Lung (tissue), 12 donors: ENCODE data around the gene HEG1. TPM values are rescaled to one million over a fixed set of nuclear protein-coding genes. Genes with fewer than 3 reads are reported as not detected.

Source experiments
- ATAC-seq: fragments of 200-7000 bp; cut with Tn5 transposase; one replicate; pipeline ENCODE4 v1.9.1; 2020; ENCODE audit warnings: moderate number of reproducible peaks; ENCODE audit not compliant: insufficient read depth, low FRiP score
- DNase-seq, 3 donors: peaks; one replicate each; pipeline ENCODE4 v3.0.0-alpha.2; 2013 to 2017
- H3K27ac ChIP-seq, 2 donors: one replicate each; pipeline ENCODE4 v1.5.1; 2013; ENCODE audit warnings: mild to moderate bottlenecking in 2 of 2, moderate library complexity in 2 of 2, control low read depth in 1 of 2, inconsistent platforms in 1 of 2, low read depth in 1 of 2, low read length in 1 of 2
- H3K27me3 ChIP-seq, 3 donors: one replicate each; pipeline ENCODE4 v1.5.1; 2013; ENCODE audit warnings: low read length in 2 of 3; ENCODE audit not compliant: control insufficient read depth in 3 of 3, insufficient read depth in 3 of 3
- H3K36me3 ChIP-seq, 4 donors: one replicate each; pipeline ENCODE4 v1.5.1; 2013; ENCODE audit warnings: low read length in 4 of 4, mild to moderate bottlenecking in 1 of 4, moderate library complexity in 1 of 4; ENCODE audit not compliant: control insufficient read depth in 4 of 4, insufficient read depth in 4 of 4
- H3K4me1 ChIP-seq, 5 donors: one replicate each; pipeline ENCODE4 v1.5.1; 2013; ENCODE audit warnings: low read length in 5 of 5, mild to moderate bottlenecking in 2 of 5, moderate library complexity in 1 of 5; ENCODE audit not compliant: control insufficient read depth in 5 of 5, insufficient read depth in 5 of 5
- H3K4me3 ChIP-seq: one replicate; pipeline ENCODE4 v1.5.1; 2013; ENCODE audit warnings: mild to moderate bottlenecking, control low read depth, moderate library complexity
- H3K9ac ChIP-seq, 2 donors: one replicate each; pipeline ENCODE4 v1.5.1; 2013; ENCODE audit warnings: low read length in 2 of 2, control low read depth in 1 of 2; ENCODE audit not compliant: insufficient read depth in 1 of 2
- H3K9me3 ChIP-seq, 4 donors: one replicate each; pipeline ENCODE4 v1.5.1; 2013; ENCODE audit warnings: low read length in 3 of 4, mild to moderate bottlenecking in 1 of 4, moderate library complexity in 1 of 4; ENCODE audit not compliant: control insufficient read depth in 4 of 4, insufficient read depth in 3 of 4
- WGBS, 2 donors: extraction: QIAGEN DNeasy Blood & Tissue Kit; methylation state at CpG; one replicate each; pipeline ENCODE4 v1.1.7; 2013; 5-methylcytosine and 5-hydroxymethylcytosine counted together
- polyA plus RNA-seq, 2 donors: library from polyadenylated mRNA; stranded (reverse); fragments of 200-250 nt; gene quantifications; one replicate each; pipeline ENCODE4 v1.2.1, GENCODE V29; 2013
- total RNA-seq, 2 donors: library from RNA; depleted of rRNA in 1 of 2; stranded (reverse); fragments of >200 nt in 1 of 2; gene quantifications; one replicate each; pipeline ENCODE4 v1.2.1, GENCODE V29; 2014 to 2021
- TF ChIP-seq, protein P1 (sequence below): IDR thresholded peaks from 2 replicates; pipeline ENCODE4 v1.5.1; 2012; ENCODE audit warnings: mild to moderate bottlenecking; ENCODE audit errors: control extremely low read depth, extremely low read depth
- donor health status: control.
- donor health status: control.
- donor health status: Bipolar disorder and iron deficiency.
- donor health status: healthy.
- donor health status: DM: yes; HTN: yes; CAD: no.

HEG1 gene
- total and polyA plus RNA-seq, 4 donors: 18.0 to 115 (median 65.7) TPM

DNA sequence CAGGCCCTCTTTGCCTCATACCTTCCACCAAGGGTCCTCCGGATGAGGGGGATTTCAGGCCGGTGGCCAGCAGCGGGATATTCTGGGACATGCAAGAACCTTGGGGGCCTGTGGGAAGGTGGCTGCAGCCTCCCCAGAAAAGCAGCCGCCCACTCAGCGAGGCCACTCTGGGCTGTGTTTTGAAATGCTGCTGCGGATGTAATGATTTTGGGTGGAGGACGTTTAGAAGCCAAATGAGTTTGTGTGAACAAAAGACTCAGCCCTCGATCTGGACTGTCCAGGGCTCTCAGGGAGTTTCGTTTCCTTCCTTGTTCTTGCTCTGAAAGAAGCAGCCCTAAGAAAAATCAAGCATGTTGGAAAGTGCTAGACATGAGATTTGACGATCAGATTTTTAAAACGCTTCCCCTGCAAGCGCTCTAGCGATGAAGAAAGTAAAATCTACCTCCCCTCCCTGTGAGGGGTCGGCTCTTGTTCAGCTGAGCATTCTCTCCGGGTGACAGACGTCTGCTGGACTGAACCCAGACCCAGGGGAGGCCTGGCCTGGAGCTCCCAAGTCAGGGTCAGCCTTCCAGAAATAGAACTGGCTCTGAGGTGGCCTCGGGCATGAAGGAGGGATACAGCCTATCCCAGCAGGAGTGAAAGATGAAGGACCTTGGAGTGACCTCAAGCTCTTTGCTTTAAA is 12.9 kb downstream of the HEG1 start:
- Histone ChIP-seq H3K9me3 (no peaks in the 10 kb centered on the region), H3K27ac (peak overlapping the region; percentile 86 to 99), H3K9ac (peak overlapping the region in 1 of 2 donors; percentile 57), H3K4me3 (no peak overlapping the region), H3K27me3 (no peaks in the 10 kb centered on the region), H3K4me1 (peaks cover 24 to 57% (median 46%) of the 10 kb centered on the region in 5 donors), H3K36me3 (peaks cover 0 to 2% (median 0%) of the 10 kb centered on the region in 4 donors)
- ATAC-seq (peak; percentile 24), DNase-seq (peak; percentile 46 to 82 (median 74))
- WGBS, 2 donors: 57 to 62% methylated on average over 17 of the region's 17 CpGs
- TF ChIP-seq, protein P1, sequence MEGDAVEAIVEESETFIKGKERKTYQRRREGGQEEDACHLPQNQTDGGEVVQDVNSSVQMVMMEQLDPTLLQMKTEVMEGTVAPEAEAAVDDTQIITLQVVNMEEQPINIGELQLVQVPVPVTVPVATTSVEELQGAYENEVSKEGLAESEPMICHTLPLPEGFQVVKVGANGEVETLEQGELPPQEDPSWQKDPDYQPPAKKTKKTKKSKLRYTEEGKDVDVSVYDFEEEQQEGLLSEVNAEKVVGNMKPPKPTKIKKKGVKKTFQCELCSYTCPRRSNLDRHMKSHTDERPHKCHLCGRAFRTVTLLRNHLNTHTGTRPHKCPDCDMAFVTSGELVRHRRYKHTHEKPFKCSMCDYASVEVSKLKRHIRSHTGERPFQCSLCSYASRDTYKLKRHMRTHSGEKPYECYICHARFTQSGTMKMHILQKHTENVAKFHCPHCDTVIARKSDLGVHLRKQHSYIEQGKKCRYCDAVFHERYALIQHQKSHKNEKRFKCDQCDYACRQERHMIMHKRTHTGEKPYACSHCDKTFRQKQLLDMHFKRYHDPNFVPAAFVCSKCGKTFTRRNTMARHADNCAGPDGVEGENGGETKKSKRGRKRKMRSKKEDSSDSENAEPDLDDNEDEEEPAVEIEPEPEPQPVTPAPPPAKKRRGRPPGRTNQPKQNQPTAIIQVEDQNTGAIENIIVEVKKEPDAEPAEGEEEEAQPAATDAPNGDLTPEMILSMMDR: no peak

DNA sequence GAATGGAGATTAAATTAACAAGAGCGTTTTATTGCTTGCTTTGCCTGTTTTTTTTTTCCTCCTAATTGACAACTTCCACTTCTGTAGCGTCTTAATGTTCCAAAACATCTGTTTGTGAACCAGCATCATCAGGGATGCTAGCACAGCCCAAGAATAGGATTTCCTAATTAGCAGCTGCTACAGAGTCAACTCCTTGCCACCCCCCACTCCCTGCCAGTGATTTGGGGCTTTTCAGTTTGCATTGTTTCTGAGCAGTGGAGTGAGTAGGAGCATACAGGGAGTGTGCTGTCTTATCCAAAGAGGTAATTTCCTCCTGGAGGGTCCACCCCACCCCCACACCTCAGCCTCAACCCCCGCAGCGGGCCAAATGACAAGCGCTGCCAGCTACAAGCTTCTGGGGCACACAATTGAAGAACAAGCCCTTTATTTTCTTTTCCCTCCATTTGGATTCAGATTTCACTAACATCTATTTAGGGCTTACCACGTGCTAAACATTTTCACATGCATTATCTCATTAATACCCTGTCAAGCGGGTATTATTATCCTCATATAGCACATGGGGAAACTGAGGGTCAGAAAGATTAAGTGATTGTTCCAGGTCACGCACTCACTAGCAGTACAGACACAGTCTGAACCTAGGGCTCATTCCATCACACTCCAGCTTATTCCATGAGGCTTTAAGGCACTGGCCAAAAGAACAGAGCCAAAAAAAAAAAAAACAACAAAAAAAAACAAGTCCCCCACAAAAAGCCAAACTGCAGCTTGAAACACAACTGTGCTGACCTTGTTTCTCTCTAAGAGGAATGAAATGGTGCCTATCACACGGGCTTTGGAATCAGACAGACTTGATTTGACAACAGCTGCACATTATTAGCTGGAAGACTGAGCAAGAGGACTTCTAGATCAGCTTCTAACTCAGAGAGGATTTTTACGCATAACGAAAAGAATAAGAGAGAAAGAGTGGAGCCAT is 16.4 kb downstream of the HEG1 start:
- Histone ChIP-seq H3K9me3 (no peaks in the 10 kb centered on the region), H3K9ac (peak overlapping the region in 1 of 2 donors; percentile 79), H3K27me3 (no peaks in the 10 kb centered on the region), H3K36me3 (no peaks in the 10 kb centered on the region), H3K27ac (peak overlapping the region; percentile 41 to 54), H3K4me1 (peaks cover 13 to 45% (median 33%) of the 10 kb centered on the region in 5 donors), H3K4me3 (no peak overlapping the region)
- DNase-seq (peak; percentile 33 to 85 (median 83)), ATAC-seq (no peak)
- TF ChIP-seq, protein P1: no peak
- WGBS, 2 donors: 59 to 73% methylated on average over 11 of the region's 11 CpGs

DNA sequence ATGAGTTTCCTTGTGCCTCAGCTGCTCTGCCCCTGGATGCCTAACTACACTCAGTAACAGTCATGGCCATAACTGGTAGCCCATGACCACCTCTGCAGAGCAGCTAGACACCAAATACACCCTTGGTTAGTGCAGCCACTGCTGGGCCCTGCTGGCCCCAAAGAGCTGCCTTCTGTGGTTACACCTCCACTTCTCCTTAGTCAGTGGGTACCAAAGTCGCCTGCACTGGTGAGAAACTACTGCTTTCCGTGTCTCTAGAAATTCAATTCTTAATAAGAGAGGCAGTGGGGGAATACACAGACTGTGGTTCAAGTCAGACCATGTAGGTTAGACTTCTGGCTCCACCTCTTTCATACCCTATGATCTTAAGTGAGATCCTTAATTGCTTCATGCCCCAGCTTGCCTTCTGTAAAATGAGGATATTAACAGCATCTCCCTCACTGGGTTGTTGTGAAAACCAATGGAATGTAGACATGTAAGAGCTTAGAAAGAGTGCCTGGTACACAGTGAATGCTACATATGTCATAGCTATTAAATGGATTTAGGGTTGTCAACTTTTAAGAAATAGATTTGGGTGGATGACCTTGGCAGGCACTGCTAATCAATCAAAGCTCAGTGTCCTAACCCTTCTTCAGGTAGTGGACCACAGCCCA is 18.2 kb downstream of the HEG1 start:
- H3K9ac ChIP-seq: no peak overlapping the region
- TF ChIP-seq, protein P1: no peak
- no peak overlapping the region for H3K4me3 ChIP-seq
- H3K27ac ChIP-seq: peak overlapping the region in 1 of 2 donors; percentile 13
- H3K9me3 ChIP-seq: no peaks in the 10 kb centered on the region
- no peaks in the 10 kb centered on the region for H3K27me3 ChIP-seq
- ATAC-seq (no peak), DNase-seq (no peak)
- 88 to 92% methylated on average over 2 of the region's 2 CpGs for WGBS, 2 donors
- H3K36me3 ChIP-seq: peaks cover 0 to 2% (median 0%) of the 10 kb centered on the region in 4 donors
- H3K4me1 ChIP-seq: peaks cover 16 to 41% (median 27%) of the 10 kb centered on the region in 5 donors
